Right lobe of liver (tissue), 6 donors: ENCODE data around the gene RALBP1. TPM values are rescaled to one million over a fixed set of nuclear protein-coding genes. Genes with fewer than 3 reads are reported as not detected.

ENCODE experiments used
- ATAC-seq, 4 donors: fragments of 200-7000 bp; cut with Tn5 transposase; one replicate each; pipeline ENCODE4 v1.9.1; 2020; ENCODE audit warnings: mild to moderate bottlenecking in 4 of 4, moderate library complexity in 4 of 4
- DNase-seq, 3 donors: peaks; one replicate each; pipeline ENCODE4 v3.0.0-alpha.2; 2020
- H3K27ac ChIP-seq, 3 donors: fragments of 200-600 bp; one replicate each; pipeline ENCODE4 v1.8.0; 2022
- H3K27me3 ChIP-seq, 2 donors: fragments of 200-600 bp; one replicate each; pipeline ENCODE4 v1.8.0; 2022
- H3K36me3 ChIP-seq, 4 donors: fragments of 200-600 bp; sonication (generic) in 1 of 4; one replicate each; pipeline versions ENCODE4 v1.5.1 to v1.8.0; 2017 to 2022; ENCODE audit warnings: control low read depth in 1 of 4
- H3K4me1 ChIP-seq, 4 donors: fragments of 200-600 bp; sonication (generic) in 1 of 4; one replicate each; pipeline versions ENCODE4 v1.5.1 to v1.8.0; 2017 to 2022; ENCODE audit warnings: control low read depth in 1 of 4
- H3K4me3 ChIP-seq, 3 donors: fragments of 200-600 bp; one replicate each; pipeline ENCODE4 v1.8.0; 2022
- H3K9me3 ChIP-seq, 4 donors: fragments of 200-600 bp; sonication (generic) in 1 of 4; one replicate each; pipeline versions ENCODE4 v1.5.1 to v1.8.0; 2017 to 2022; ENCODE audit warnings: control low read depth in 1 of 4
- POLR2A ChIP-seq: fragments of 450-650 bp; IDR thresholded peaks from one replicate; pipeline ENCODE4 v1.6.1; 2017; ENCODE audit warnings: antibody characterized with exemption, mild to moderate bottlenecking
- WGBS: methylation state at CpG from one replicate; pipeline ENCODE4 v1.1.6; 2018; ENCODE audit warnings: low coverage, low lambda C conversion rate; ENCODE audit not compliant: insufficient coverage; ENCODE audit errors: missing lambda C conversion rate; 5-methylcytosine and 5-hydroxymethylcytosine counted together
- intact Hi-C, 2 donors: fragments of 100-400 bp; cut with DNase I; formaldehyde crosslinking; loops; one replicate each; pipeline versions ENCODE4 v1.11.2 to v1.14.1; 2022
- total RNA-seq, 6 experiments: library from RNA; depleted of rRNA in 2 of 6; stranded (reverse); fragments of >200 nt in 2 of 6; fragmentation: NEBNext Ultra II Directional in 3 of 6; extraction: Animal tissue kit (Norgen Biotek cat#: 25700) in 3 of 6; gene quantifications; one replicate each; pipeline versions ENCODE4 v1.1.0 to v1.2.4, GENCODE V29; 2016 to 2023
- TF ChIP-seq, protein P1 (sequence below), 4 donors: fragments of 200-600 bp in 3 of 4; fragments of 450-650 bp in 1 of 4; IDR thresholded peaks; one replicate each; pipeline versions ENCODE4 v1.5.1 to v1.8.0; 2016 to 2022; ENCODE audit warnings: antibody characterized with exemption in 4 of 4, mild to moderate bottlenecking in 2 of 4
- donor health status: DM: no; HTN: yes; CAD: no.
- donor health status: DM: no; HTN: no; CAD: no.
- donor health status: DM: no; HTN: no; CAD: no.
- donor health status: DM: no; HTN: yes; CAD: no.
- donor health status: DM: no; HTN: yes; CAD: no.

Gene RALBP1
- total RNA-seq, 6 experiments from 2014 or later: 16.3 to 35.9 (median 21.5) TPM

DNA sequence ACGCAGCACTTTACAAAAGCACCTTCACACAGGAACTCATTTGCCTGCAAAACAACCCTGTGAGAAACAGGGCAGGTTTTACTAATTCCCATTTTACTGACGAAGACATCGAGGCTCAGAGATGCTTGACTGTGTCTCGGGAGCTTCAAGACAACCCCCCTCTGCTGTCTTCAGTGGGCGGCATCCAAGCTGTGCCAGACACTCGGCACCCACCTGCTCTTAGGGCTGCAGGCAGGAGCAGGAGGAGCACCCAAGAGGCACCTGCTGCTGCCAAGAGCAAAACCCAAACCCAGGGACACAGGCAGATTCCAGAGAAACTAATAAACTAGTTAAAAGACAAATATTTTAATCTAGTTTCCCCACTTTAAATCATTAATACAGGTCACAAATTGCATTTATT, 71.2 kb downstream of the RALBP1 start:
- intact Hi-C loops: no loop called here
- 88% methylated on average over 1 of the region's 6 CpGs for WGBS
- TF ChIP-seq POLR2A: no peak
- TF ChIP-seq, protein P1, sequence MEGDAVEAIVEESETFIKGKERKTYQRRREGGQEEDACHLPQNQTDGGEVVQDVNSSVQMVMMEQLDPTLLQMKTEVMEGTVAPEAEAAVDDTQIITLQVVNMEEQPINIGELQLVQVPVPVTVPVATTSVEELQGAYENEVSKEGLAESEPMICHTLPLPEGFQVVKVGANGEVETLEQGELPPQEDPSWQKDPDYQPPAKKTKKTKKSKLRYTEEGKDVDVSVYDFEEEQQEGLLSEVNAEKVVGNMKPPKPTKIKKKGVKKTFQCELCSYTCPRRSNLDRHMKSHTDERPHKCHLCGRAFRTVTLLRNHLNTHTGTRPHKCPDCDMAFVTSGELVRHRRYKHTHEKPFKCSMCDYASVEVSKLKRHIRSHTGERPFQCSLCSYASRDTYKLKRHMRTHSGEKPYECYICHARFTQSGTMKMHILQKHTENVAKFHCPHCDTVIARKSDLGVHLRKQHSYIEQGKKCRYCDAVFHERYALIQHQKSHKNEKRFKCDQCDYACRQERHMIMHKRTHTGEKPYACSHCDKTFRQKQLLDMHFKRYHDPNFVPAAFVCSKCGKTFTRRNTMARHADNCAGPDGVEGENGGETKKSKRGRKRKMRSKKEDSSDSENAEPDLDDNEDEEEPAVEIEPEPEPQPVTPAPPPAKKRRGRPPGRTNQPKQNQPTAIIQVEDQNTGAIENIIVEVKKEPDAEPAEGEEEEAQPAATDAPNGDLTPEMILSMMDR (IDR thresholded peaks at IDR 0.05): no peak
- DNase-seq (no peak), ATAC-seq (no peak)
- no peaks in the 10 kb centered on the region for H3K9me3 ChIP-seq
- no peak overlapping the region for H3K4me3 ChIP-seq
- no peak overlapping the region for H3K27ac ChIP-seq
- no peaks in the 10 kb centered on the region for H3K4me1 ChIP-seq
- H3K27me3 ChIP-seq: no peaks in the 10 kb centered on the region
- H3K36me3 ChIP-seq: peaks cover 0 to 46% (median 19%) of the 10 kb centered on the region in 4 donors

DNA sequence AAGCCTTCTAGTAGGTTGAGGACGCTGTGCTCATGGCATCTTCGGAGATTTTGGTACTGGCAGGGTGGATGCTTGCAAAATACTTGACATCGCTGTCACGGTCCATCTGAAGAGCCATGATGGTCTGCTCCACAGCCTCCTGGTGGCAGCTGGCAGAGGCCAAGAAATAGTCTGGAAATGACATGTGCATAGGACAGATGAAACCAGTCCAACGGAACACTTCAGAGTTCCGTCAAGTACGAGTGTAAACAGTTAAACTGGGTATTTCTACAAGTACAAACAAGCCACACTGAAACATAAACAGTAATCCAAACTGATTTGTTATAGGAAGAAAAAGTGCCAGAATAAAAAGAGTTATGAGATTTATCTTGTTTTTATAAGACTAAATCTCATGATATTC, 72.5 kb downstream of the RALBP1 start:
- Histone ChIP-seq H3K4me3 (no peak overlapping the region), H3K9me3 (no peaks in the 10 kb centered on the region), H3K27ac (no peak overlapping the region), H3K36me3 (peaks cover 0 to 53% (median 20%) of the 10 kb centered on the region in 4 donors), H3K27me3 (no peaks in the 10 kb centered on the region), H3K4me1 (no peaks in the 10 kb centered on the region)
- no peak for DNase-seq
- no peak for ATAC-seq
- 88% methylated on average over 6 of the region's 7 CpGs for WGBS
- intact Hi-C loops: no loop called here
- no peak for TF ChIP-seq POLR2A
- TF ChIP-seq, protein P1 (IDR thresholded peaks at IDR 0.05): no peak

DNA sequence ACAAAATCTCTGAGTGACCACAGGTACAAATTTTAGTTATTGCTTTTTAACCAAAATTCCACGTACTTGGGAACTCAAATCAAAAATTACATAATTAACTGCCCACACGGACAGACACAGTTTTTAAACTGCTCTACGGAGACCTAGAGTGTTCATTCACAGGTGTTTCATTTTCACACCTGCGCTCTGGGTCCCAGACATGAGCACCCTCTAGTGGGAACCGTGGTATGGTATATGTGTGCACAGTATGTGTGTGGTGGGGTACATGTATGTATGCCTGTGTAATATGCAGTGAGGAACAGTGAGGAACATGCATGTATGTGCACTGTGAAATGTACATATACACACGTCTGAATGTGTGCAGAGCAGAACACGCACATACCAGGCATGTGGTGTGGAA, 74.1 kb downstream of the RALBP1 start:
- ATAC-seq: peak; percentile 27 to 60 (median 42)
- intact Hi-C loops: no loop called here

DNA sequence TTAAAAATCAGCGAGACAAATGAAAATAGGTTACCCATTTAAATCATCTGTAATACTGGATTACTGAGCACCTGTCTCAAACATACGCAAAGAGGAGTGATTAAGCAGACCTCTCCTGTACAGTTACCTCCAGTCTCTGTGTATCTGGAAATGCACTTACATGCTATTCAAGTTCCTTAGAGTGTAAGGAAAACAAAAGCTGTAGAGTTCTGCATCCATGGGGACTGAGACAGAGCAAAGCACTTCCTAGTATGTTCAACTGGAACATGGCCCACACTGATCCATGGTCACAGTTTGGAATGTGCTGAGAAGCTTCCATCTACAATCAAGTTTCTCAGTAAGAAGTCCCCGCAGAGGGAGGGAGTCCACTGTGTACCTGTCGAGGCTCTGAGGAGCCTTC, 75.1 kb downstream of the RALBP1 start:
- H3K36me3 ChIP-seq: peaks cover 0 to 74% (median 20%) of the 10 kb centered on the region in 4 donors
- intact Hi-C loops: no loop called here
- no peak overlapping the region for H3K4me3 ChIP-seq
- no peaks in the 10 kb centered on the region for H3K9me3 ChIP-seq
- no peaks in the 10 kb centered on the region for H3K4me1 ChIP-seq
- no peaks in the 10 kb centered on the region for H3K27me3 ChIP-seq
- TF ChIP-seq POLR2A: no peak
- TF ChIP-seq, protein P1 (IDR thresholded peaks at IDR 0.05): no peak
- ATAC-seq (no peak), DNase-seq (no peak)
- 100% methylated on average over 2 of the region's 4 CpGs for WGBS
- H3K27ac ChIP-seq: no peak overlapping the region

More for the DNA sequence above, 74.1 kb downstream of the RALBP1 start:
- Histone ChIP-seq H3K9me3 (no peaks in the 10 kb centered on the region), H3K36me3 (peaks cover 0 to 66% (median 20%) of the 10 kb centered on the region in 4 donors), H3K27ac (no peak overlapping the region), H3K27me3 (no peaks in the 10 kb centered on the region), H3K4me1 (no peaks in the 10 kb centered on the region), H3K4me3 (no peak overlapping the region)
- 84% methylated on average over 7 of the region's 7 CpGs for WGBS
- no peak for DNase-seq
- TF ChIP-seq POLR2A: no peak
- TF ChIP-seq, protein P1 (IDR thresholded peaks at IDR 0.05): no peak

DNA sequence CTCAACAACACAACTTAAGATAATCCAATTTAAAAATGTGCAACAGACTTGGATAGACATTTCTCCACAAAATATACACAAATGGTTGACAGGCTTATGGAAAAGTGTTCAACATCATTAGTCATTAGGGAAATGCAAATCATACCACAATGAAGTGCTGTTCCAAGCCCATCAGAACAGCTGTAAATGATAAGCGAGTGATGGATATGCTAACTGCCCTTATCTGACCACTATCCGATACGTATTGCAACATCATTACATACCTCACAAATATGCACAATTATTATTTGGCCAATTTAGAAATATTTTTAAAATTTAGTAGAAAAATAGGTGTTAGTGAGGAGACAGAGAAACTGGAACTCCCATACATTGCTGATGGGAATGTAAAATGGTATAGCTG, 76.9 kb downstream of the RALBP1 start:
- Histone ChIP-seq H3K4me3 (no peak overlapping the region), H3K4me1 (peaks cover 0 to 4% (median 0%) of the 10 kb centered on the region in 4 donors), H3K36me3 (peaks cover 0 to 69% (median 21%) of the 10 kb centered on the region in 4 donors), H3K27me3 (no peaks in the 10 kb centered on the region), H3K9me3 (no peaks in the 10 kb centered on the region), H3K27ac (no peak overlapping the region)
- 97% methylated on average over 3 of the region's 3 CpGs for WGBS
- ATAC-seq: no peak
- DNase-seq: no peak
- TF ChIP-seq, protein P1 (IDR thresholded peaks at IDR 0.05): no peak
- TF ChIP-seq POLR2A: no peak
- intact Hi-C loops: no loop called here
